HG03520 (cell line): Measurements from ENCODE around the gene RAB43.

Experiments used
- ATAC-seq: cut with Tn5 transposase; IDR thresholded peaks from one replicate; pipeline ENCODE4 v1.9.1; 2021; ENCODE audit warnings: mild to moderate bottlenecking, moderate library complexity; ENCODE audit not compliant: unreplicated experiment

RAB43 gene

GRCh38 chr3:129061888-129062834 is 59.4 kb downstream of the RAB43 start:
- no peak for ATAC-seq

DNA sequence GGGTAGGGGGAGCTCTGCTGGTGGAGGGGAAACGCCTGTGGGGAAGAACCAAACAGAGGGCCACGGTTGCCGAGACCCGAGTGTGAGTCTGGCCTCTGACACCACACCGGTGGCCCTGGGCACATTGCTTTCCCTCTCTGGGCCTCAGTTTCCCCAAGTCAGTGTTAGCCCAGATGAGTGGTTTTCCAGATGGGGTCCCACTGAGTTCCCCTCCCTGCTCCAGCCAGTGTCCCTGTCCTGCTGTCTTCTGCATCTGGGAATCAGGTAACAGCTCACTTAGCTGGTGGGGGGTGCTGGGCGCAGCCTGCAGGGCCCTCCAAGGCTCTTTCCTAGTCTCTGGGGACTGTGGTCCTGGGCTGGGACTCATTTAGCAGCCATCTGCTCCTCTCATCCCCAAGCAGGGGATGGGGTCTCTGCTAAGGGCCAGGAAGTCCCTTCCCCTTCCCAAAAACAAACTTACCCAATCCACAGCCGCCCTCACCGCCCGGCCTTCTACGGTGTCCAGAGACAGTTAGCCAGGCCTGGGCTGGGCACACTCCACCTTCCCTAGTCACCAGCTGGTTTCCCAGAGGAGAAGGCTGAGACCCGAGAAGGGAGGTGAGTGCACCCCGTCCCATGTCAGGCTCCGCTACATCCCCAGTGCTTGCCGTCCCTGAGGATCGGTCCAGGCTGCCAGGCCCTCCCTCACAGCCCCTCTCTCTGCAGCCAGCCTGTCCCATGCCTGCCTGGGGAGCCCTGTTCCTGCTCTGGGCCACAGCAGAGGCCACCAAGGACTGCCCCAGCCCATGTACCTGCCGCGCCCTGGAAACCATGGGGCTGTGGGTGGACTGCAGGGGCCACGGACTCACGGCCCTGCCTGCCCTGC is 60.3 kb downstream of the RAB43 start:
- no peak for ATAC-seq

GRCh38 chr3:129060276-129061022 is 61.2 kb downstream of the RAB43 start, which contains the start of gene GP9:
GP9 (plus strand) TSS chr3:129060779; CDS start chr3:129061740, 961 bp downstream.
- no peak for ATAC-seq

GRCh38 chr3:129059311-129059958 is 62.2 kb downstream of the RAB43 start:
- no peak for ATAC-seq

DNA sequence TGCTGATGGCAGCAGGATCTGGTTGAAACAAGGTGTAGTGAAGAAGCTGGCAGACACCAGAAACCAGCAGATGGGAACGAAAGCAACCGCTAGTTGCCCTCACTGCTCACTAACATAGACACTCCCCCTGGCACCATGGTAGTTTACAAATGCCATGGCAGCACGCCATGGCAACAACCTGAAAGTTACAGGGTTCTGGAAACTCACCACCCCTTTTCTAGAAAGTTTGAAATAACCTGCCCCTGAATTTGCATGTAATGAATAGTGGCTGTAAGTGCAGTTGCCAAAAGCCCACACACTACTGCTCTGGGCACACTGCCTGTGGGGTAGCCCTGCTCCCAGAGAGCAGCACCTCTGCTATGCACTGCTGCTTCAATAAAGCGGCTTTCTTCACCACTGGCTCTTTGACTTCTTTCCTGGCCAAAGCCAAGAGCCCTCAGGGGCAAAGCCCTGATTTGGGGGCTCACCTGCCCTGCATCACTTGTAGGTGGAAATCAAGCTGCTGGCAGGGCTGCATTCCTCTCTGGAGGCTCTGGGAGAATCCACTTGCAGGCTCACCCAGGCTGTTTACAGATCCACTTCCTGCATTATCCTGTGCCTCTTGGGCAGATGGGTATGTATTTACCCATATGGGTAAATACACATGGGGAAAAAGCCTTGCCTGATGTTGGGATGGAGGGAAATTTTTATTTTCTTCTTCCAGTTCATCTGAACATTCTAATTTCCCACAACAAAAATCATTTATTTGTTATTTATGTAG is 63.0 kb downstream of the RAB43 start:
- no peak for ATAC-seq

GRCh38 chr3:129057249-129057648 is 64.4 kb downstream of the RAB43 start:
- no peak for ATAC-seq

DNA sequence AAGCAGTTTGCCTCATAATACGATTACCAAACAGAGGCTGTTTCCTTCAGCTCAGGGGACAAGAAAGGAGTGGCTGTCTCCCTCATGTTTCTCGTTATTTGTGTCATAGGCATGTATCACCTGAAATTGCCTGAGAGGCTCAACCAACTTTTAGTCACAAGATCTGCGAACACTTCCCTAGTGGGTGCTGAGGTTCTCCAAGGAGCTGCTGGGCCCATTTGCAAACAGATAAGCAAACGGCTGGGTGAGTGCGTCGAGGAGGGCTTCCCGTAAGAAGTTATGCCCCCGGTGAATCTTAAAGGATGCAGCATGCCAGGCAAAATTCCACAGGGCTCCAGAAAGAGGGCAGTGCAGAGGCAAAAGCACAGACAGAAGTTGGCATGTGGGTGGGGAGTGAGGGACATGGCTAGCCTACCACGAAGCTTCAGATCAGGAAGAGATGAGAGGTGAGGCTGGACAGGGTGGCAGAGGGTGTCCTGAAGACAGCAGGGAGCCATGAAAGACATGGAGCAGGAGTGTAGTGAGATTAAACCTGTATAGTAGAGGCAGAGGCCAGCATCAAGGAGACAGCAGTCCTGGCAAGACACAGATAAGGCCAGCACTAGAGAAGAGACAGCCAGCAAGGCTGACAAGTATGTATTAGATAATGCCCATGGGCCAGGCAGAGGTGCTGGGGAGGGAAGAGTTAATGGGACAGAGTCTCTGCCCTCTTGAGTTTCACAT is 65.0 kb downstream of the RAB43 start:
- ATAC-seq: no peak

GRCh38 chr3:129054605-129055104 is 66.9 kb downstream of the RAB43 start:
- ATAC-seq: no peak

DNA sequence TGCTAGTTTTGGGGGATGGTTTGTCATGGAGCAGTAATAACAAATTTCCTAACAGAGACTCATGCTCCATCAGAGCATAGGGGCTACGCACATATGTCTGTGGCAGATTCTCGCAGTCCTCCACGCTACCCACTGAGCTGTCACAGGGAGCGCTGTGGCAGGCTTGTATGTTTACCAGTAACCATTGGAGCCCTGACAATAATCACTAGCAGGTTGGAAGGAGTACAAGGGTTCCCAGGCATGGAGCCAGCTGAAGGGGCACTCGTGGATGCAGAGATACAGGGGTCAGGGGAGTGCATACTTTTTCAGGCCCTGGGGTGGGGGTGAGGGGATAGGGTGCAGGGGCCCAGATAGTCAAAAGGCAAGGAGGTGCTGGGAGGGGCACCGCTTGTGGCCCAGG is 68.9 kb downstream of the RAB43 start:
- ATAC-seq: no peak

- ATAC-seq: no peak
These were observed 69.7 kb downstream of the RAB43 start for GRCh38 chr3:129051871-129052340.

DNA sequence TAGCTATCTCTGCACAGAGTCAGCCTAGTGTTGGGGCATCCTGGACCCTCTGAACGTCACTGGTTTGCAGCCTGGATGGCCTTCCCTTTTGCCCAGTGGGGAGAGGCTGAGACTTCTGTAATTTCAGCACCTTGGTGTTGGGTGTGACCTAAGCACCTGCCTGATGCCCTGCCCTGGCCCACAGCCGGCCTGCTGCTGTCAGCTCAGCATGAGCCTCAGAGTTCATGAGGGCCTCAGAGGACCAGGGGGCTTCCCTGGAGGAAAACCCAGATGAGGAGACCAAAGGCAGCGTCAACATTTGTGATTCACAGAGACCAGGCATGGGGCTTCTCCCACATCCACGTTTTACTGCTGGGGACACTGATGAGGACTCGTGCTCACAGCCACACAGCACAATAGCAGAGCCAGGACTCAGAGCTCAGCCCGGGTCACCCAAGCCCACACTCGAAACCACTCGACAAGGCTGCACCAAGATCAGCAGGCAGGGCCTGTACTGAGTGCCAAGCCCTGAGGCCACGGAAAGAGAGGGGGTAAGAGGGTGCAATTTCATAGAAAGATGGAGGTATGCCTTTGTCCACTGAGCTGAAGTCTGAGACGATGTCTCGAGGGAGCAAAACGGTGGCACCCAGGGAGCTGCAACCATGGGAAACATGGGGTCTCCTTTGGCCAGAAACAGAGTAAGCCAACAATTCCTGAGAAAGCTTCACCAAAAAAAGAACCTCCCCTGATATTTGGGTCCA is 70.9 kb downstream of the RAB43 start:
- no peak for ATAC-seq

- no peak for ATAC-seq
These were observed 74.1 kb downstream of the RAB43 start for GRCh38 chr3:129047553-129047839.

GRCh38 chr3:129046732-129047552 is 74.7 kb downstream of the RAB43 start:
- no peak for ATAC-seq

DNA sequence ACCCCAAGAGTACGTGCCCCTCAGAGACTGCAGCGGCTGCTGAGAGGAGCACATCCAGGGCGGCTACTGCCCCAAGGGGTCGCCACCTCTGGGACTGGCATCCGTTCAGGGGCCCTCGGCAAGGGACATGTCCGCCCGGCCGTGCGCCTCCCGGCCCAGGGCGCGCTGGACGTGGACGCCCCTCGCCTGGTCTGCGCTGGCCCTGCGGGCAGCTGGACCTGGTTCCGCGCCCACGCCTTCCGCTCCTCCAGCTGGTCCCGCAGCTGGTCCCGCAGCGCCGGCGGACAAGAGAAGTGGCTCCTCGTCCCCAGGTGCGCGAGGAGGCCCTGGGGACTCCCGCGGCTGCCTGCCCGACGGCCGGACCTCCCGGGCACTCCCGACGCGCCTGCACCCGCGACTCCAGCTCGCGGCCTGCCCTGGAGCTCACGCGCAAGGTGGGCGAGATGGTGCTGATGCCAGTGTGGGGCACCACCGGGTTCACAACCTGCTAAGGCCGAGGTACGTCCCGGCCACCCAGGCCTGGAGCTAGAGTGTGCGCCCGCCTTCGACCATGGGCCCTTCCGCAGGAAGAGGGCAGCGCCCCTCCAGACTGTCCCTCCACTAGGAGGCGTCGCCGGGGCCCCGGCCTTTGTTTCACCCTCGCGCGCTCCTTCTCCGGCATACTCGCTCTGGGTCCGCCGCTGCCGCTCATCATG is 75.4 kb downstream of the RAB43 start:
- ATAC-seq: no peak

GRCh38 chr3:129045675-129046036 is 75.9 kb downstream of the RAB43 start:
- ATAC-seq: no peak

DNA sequence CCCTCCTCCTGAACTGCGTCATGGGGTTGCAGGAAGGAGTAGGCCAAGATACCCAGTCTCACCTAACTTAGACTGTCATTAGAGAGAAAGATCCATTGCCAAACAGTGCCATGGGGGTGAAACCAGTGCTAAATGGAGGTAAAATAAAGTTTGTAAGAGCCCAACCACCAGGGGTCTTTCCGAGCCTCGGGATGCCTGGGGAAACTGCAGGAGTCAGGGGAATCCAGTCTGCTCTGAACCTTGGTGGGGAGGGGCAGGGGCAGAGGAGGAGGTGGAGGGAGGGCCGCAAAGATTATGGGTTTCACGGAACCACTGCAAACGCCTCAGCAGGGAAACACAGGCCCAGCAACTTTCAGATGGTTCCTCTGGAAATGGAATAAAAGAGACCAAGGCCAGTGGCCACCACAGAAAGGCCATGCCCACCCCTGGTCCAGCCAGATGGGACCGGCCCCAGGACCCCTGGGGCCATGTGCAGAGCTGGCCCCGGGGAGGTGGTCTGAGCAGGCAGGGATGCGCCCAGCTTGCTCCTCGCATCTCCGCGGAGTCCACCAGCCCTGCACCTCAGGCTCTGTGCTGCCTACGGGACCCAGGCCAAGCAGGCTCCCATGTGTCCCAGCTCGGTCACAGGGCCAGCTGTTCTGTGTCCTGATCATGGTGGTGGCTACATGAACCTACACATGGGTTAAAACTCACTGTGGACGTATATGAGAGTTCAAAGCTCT is 80.9 kb downstream of the RAB43 start:
- no peak for ATAC-seq
